ENCODE data around the gene MBNL1.

Gene MBNL1

GRCh38 chr3:152448091-152448490, 179.4 kb downstream of the MBNL1 start:
- ATAC-seq = no peak
- TF ChIP-seq GLIS3 (CRISPR knock-in tag; IDR thresholded peaks at IDR 0.05) (no peak), ZC3H10 (CRISPR knock-in tag; IDR thresholded peaks at IDR 0.05) (no peak), TOX (CRISPR knock-in tag; IDR thresholded peaks at IDR 0.05; ENCODE audit: borderline replicate concordance) (no peak), CREB5 (CRISPR knock-in tag; IDR thresholded peaks at IDR 0.05; ENCODE audit: low read depth) (no peak), CSDC2 (CRISPR knock-in tag; IDR thresholded peaks at IDR 0.05) (no peak), RARB (CRISPR knock-in tag; IDR thresholded peaks at IDR 0.05) (no peak), ZFP3 (CRISPR knock-in tag; IDR thresholded peaks at IDR 0.05) (no peak), ZNF8 (CRISPR knock-in tag; IDR thresholded peaks at IDR 0.05) (no peak), TSHZ2 (CRISPR knock-in tag; IDR thresholded peaks at IDR 0.05) (no peak), SNAI2 (CRISPR knock-in tag; IDR thresholded peaks at IDR 0.05) (no peak), ZNF70 (CRISPR knock-in tag; IDR thresholded peaks at IDR 0.05) (no peak), ISL1 (CRISPR knock-in tag; IDR thresholded peaks at IDR 0.05) (no peak), CSRNP3 (CRISPR knock-in tag; IDR thresholded peaks at IDR 0.05) (no peak)

- no peak for TF ChIP-seq ZNF70 (CRISPR knock-in tag; IDR thresholded peaks at IDR 0.05)
- TF ChIP-seq ZC3H10 (CRISPR knock-in tag; IDR thresholded peaks at IDR 0.05) = no peak
- TF ChIP-seq ZFP3 (CRISPR knock-in tag; IDR thresholded peaks at IDR 0.05) = no peak
- no peak for TF ChIP-seq RARB (CRISPR knock-in tag; IDR thresholded peaks at IDR 0.05)
- no peak for TF ChIP-seq ESRRG (CRISPR knock-in tag; IDR thresholded peaks at IDR 0.05)
- TF ChIP-seq ZNF565 (CRISPR knock-in tag; conservative IDR thresholded peaks at IDR 0.05; ENCODE audit: low read depth) = no peak
- TF ChIP-seq PPARA (CRISPR knock-in tag; IDR thresholded peaks at IDR 0.05; ENCODE audit: borderline replicate concordance) = no peak
- ATAC-seq = peak; percentile 57; the same call in 2 of the 3 replicates
Observed at GRCh38 chr3:152452318-152452717, 183.6 kb downstream of the MBNL1 start.

- ATAC-seq = no peak
- TF ChIP-seq ZNF8 (CRISPR knock-in tag; IDR thresholded peaks at IDR 0.05) (no peak), GLIS3 (CRISPR knock-in tag; IDR thresholded peaks at IDR 0.05) (no peak), ZC3H10 (CRISPR knock-in tag; IDR thresholded peaks at IDR 0.05) (no peak), OSR1 (CRISPR knock-in tag; IDR thresholded peaks at IDR 0.05) (no peak)
Observed at GRCh38 chr3:152454076-152454875, 185.5 kb downstream of the MBNL1 start.

- TF ChIP-seq BACH2 (CRISPR knock-in tag; IDR thresholded peaks at IDR 0.05; ENCODE audit: borderline replicate concordance) (no peak), POU6F1 (CRISPR knock-in tag; IDR thresholded peaks at IDR 0.05; ENCODE audit: borderline replicate concordance, low read depth) (no peak), ZNF565 (CRISPR knock-in tag; conservative IDR thresholded peaks at IDR 0.05; ENCODE audit: low read depth) (no peak), OSR1 (CRISPR knock-in tag; IDR thresholded peaks at IDR 0.05) (no peak), ZFP30 (CRISPR knock-in tag; IDR thresholded peaks at IDR 0.05) (no peak), CREB5 (CRISPR knock-in tag; IDR thresholded peaks at IDR 0.05; ENCODE audit: low read depth) (no peak), SNAI2 (CRISPR knock-in tag; IDR thresholded peaks at IDR 0.05) (no peak), ZNF8 (CRISPR knock-in tag; IDR thresholded peaks at IDR 0.05) (no peak), PPARA (CRISPR knock-in tag; IDR thresholded peaks at IDR 0.05; ENCODE audit: borderline replicate concordance) (no peak)
- ATAC-seq = no peak
Observed at GRCh38 chr3:152455989-152456388, 187.3 kb downstream of the MBNL1 start.
